Muscle layer of colon (tissue), 2 donors: ENCODE results near the gene BASP1.

Experiments used
- H3K27ac ChIP-seq: one replicate; pipeline ENCODE4 v1.7.0; 2013; ENCODE audit warnings: low read depth, mild to moderate bottlenecking, low read length, moderate library complexity
- H3K27me3 ChIP-seq, 2 donors: one replicate each; pipeline ENCODE4 v1.7.0; 2013; ENCODE audit warnings: low read length in 2 of 2, mild to moderate bottlenecking in 2 of 2; ENCODE audit not compliant: insufficient read depth in 2 of 2, control insufficient read depth in 1 of 2
- H3K36me3 ChIP-seq: one replicate; pipeline ENCODE4 v1.7.0; 2013; ENCODE audit warnings: mild to moderate bottlenecking, low read length; ENCODE audit not compliant: insufficient read depth
- H3K4me1 ChIP-seq: one replicate; pipeline ENCODE4 v1.7.0; 2013; ENCODE audit warnings: mild to moderate bottlenecking, low read length; ENCODE audit not compliant: insufficient read depth
- H3K4me3 ChIP-seq, 2 donors: one replicate each; pipeline ENCODE4 v1.7.0; 2013; ENCODE audit warnings: low read length in 2 of 2, low read depth in 1 of 2, mild to moderate bottlenecking in 1 of 2, moderate library complexity in 1 of 2
- H3K9ac ChIP-seq: one replicate; pipeline ENCODE4 v1.7.0; 2013; ENCODE audit warnings: low read length
- H3K9me3 ChIP-seq: one replicate; pipeline ENCODE4 v1.7.0; 2013; ENCODE audit warnings: mild to moderate bottlenecking, low read length
- donor health status: abdominal sarcoma.
- donor health status: Adenocarcinoma of cecum.

The BASP1 gene

GRCh38 chr5:17217493-17218352, at the start of gene BASP1:
Gene BASP1 (plus strand): TSS chr5:17217631. CDS start chr5:17275217, 57,586 bp downstream.
- Histone ChIP-seq H3K4me1 (peaks cover 5% of the 10 kb centered on the region), H3K36me3 (no peaks in the 10 kb centered on the region), H3K9me3 (no peaks in the 10 kb centered on the region), H3K9ac (no peak within 1 kb of the TSS), H3K27me3 (peaks cover 0 to 17% of the 10 kb centered on the region in 2 donors), H3K4me3 (peak within 1 kb of the TSS; percentile 56 to 73), H3K27ac (no peak within 1 kb of the TSS)

DNA sequence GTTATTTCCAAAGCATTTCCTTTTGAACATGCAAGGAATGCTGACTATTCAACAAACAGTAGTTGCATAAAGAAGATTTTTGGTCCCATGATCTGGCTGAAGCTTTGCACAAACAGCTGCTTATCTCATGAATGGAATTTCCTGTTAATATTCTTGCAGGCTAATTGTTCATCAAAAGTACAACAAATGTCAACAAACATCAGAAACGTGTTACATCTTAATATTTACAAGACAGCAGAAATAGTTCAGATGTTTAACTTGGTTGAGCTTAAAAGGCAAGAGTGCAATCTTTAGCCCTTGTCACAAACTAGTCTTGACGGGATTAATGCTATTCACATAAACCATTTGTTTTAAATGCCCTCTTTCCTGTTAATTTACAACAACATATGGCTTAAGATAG, 47.9 kb upstream of the BASP1 start:
- Histone ChIP-seq H3K4me3 (no peak overlapping the region), H3K9me3 (no peaks in the 10 kb centered on the region), H3K27ac (no peak overlapping the region), H3K27me3 (no peaks in the 10 kb centered on the region), H3K4me1 (no peaks in the 10 kb centered on the region), H3K9ac (no peak overlapping the region), H3K36me3 (no peaks in the 10 kb centered on the region)

GRCh38 chr5:17172791-17173190, 44.6 kb upstream of the BASP1 start:
- no peaks in the 10 kb centered on the region for H3K27me3 ChIP-seq
- no peaks in the 10 kb centered on the region for H3K4me1 ChIP-seq
- H3K27ac ChIP-seq: no peak overlapping the region
- H3K36me3 ChIP-seq: no peaks in the 10 kb centered on the region
- H3K4me3 ChIP-seq: no peak overlapping the region
- H3K9me3 ChIP-seq: no peaks in the 10 kb centered on the region
- H3K9ac ChIP-seq: no peak overlapping the region

GRCh38 chr5:17174965-17175364, 42.5 kb upstream of the BASP1 start:
- Histone ChIP-seq H3K9ac (no peak overlapping the region), H3K4me3 (no peak overlapping the region), H3K27ac (no peak overlapping the region), H3K27me3 (no peaks in the 10 kb centered on the region), H3K36me3 (no peaks in the 10 kb centered on the region), H3K9me3 (no peaks in the 10 kb centered on the region), H3K4me1 (no peaks in the 10 kb centered on the region)

- H3K27me3 ChIP-seq: no peaks in the 10 kb centered on the region
- no peak overlapping the region for H3K9ac ChIP-seq
- H3K36me3 ChIP-seq: no peaks in the 10 kb centered on the region
- no peaks in the 10 kb centered on the region for H3K9me3 ChIP-seq
- no peak overlapping the region for H3K27ac ChIP-seq
- H3K4me1 ChIP-seq: no peaks in the 10 kb centered on the region
- H3K4me3 ChIP-seq: no peak overlapping the region
These were observed 39.7 kb upstream of the BASP1 start for GRCh38 chr5:17177501-17178372.

- Histone ChIP-seq H3K4me1 (no peaks in the 10 kb centered on the region), H3K27me3 (no peaks in the 10 kb centered on the region), H3K27ac (no peak overlapping the region), H3K9ac (no peak overlapping the region), H3K4me3 (no peak overlapping the region), H3K36me3 (no peaks in the 10 kb centered on the region), H3K9me3 (no peaks in the 10 kb centered on the region)
These were observed 39.1 kb upstream of the BASP1 start for GRCh38 chr5:17178373-17178675.

DNA sequence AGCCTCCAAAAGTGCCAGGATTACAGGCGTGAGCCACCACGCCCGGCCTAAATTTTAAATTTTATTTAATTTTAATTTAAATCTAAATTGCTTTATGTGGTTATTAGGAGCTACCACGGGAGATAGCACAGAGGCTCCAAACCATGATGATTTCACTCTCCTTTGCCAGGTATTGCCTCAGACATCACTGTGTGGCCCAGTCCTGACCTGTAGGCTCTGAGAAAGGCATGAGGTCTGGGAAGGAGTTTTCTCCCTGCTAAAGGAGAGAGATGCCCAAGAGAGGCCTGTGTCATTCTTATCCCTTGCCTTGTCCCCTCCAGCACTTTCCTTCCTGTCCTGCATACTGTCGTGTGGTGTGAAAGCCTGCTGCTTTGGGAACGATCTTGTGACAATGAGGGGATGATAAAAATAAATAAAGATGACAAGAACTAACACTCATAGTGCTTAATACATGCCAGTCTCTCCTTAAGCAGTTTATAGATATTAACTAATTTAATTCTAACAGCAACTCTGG, 37.0 kb upstream of the BASP1 start:
- Histone ChIP-seq H3K27ac (no peak overlapping the region), H3K36me3 (no peaks in the 10 kb centered on the region), H3K27me3 (no peaks in the 10 kb centered on the region), H3K9ac (no peak overlapping the region), H3K4me1 (no peaks in the 10 kb centered on the region), H3K9me3 (no peaks in the 10 kb centered on the region), H3K4me3 (no peak overlapping the region)

DNA sequence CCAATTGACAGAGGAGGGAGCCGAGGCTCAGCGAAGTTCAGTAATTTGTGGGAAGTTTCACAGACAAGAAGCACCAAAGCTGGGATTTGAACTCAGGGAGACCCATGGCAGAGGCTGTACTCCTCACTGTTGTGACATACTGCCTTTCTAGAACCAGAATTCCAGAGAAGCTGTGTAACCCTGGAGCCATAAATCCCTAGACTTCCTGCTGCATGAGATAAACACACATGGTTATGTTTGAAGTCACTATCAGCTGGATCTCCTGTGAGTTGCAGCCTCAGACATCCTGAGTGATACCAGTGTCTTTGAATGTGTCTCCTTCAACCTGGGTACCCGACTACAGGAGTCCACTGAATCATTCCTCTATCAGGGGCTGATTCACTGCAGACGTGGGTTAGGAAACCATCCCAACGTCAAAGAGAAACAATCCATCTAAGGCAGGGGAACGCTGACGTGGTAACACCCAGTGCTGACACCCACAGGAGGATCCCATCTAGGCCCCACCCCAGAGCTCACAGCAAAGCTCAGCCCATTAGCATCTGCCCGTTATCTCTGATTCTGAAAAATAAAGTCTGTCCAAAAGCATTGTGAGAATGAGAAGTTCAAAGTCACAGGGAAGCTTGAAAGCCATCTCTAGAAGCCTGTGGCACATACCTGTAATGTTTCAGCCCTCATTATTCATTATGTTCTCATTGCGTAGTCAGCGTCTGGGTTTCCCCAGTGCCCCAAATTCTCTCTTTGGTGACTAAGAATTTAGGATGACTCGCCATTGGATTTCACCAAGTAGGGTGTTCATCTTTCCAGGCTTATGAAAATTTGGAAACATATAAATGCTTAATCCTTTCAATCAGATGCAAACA, 36.3 kb upstream of the BASP1 start:
- Histone ChIP-seq H3K27ac (no peak overlapping the region), H3K4me3 (no peak overlapping the region), H3K4me1 (no peaks in the 10 kb centered on the region), H3K36me3 (no peaks in the 10 kb centered on the region), H3K27me3 (no peaks in the 10 kb centered on the region), H3K9ac (no peak overlapping the region), H3K9me3 (no peaks in the 10 kb centered on the region)

GRCh38 chr5:17182494-17182893, 34.9 kb upstream of the BASP1 start:
- no peak overlapping the region for H3K9ac ChIP-seq
- H3K4me3 ChIP-seq: no peak overlapping the region
- H3K4me1 ChIP-seq: no peaks in the 10 kb centered on the region
- no peaks in the 10 kb centered on the region for H3K9me3 ChIP-seq
- H3K27ac ChIP-seq: no peak overlapping the region
- no peaks in the 10 kb centered on the region for H3K36me3 ChIP-seq
- H3K27me3 ChIP-seq: no peaks in the 10 kb centered on the region

- Histone ChIP-seq H3K4me3 (no peak overlapping the region), H3K27ac (no peak overlapping the region), H3K9ac (no peak overlapping the region), H3K4me1 (no peaks in the 10 kb centered on the region), H3K36me3 (no peaks in the 10 kb centered on the region), H3K27me3 (no peaks in the 10 kb centered on the region), H3K9me3 (no peaks in the 10 kb centered on the region)
These were observed 34.5 kb upstream of the BASP1 start for GRCh38 chr5:17182981-17183380.

DNA sequence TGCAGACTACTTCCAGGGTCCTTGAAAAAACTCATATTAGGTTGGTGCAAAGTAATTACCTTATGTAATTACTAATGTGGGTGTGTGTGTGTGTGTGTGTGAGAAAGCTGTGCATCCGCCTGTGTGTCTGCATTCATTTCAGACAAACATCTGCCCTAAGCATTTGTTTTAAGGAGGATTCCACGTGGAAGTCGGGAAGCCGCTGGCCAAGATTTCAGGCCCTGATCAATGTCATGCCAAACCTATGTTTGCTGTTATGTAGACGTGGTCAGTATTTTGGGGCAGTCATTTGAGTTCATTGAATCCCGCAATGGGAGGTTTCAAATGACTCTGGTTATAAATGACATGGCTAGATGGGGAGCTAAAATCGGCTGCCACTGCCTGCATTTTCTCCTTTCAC, 33.6 kb upstream of the BASP1 start:
- Histone ChIP-seq H3K4me1 (no peaks in the 10 kb centered on the region), H3K36me3 (no peaks in the 10 kb centered on the region), H3K9ac (no peak overlapping the region), H3K9me3 (no peaks in the 10 kb centered on the region), H3K27ac (no peak overlapping the region), H3K4me3 (no peak overlapping the region), H3K27me3 (no peaks in the 10 kb centered on the region)
